Keratinocyte (primary cell): ENCODE results near the gene HIVEP2. TPM values are rescaled to one million over a fixed set of nuclear protein-coding genes. Genes with fewer than 3 reads are reported as not detected.

Experiments used
- DNase-seq: peaks from one replicate; pipeline ENCODE4 v3.0.0-alpha.2; 2011; ENCODE audit warnings: low read depth, missing footprints, low spot score
- FAIRE-seq: peaks from 2 replicates; lab custom pipeline; 2011; peaks lifted over from hg19 to GRCh38; lab: Jason Lieb, UNC
- H2AFZ ChIP-seq: 2 replicates; pipeline ENCODE4 v1.6.0; 2012; ENCODE audit warnings: low read length, control low read depth, inconsistent platforms; ENCODE audit not compliant: control insufficient read depth
- H3K27ac ChIP-seq: 2 replicates; pipeline ENCODE4 v1.5.1; 2011; ENCODE audit warnings: low read length; ENCODE audit not compliant: control insufficient read depth, insufficient read depth
- H3K27me3 ChIP-seq: 3 replicates; pipeline ENCODE4 v1.6.0; 2011; ENCODE audit warnings: low read length; ENCODE audit not compliant: control insufficient read depth, insufficient read depth; ENCODE audit errors: extremely low read depth
- H3K36me3 ChIP-seq, 2 experiments: 2 replicates in 1 of 2; 3 replicates in 1 of 2; pipeline ENCODE4 v1.5.1; 2011; ENCODE audit warnings: low read length in 2 of 2, mild to moderate bottlenecking in 1 of 2; ENCODE audit not compliant: control insufficient read depth in 2 of 2, insufficient read depth in 2 of 2; ENCODE audit errors: extremely low read depth in 1 of 2
- H3K4me1 ChIP-seq: 3 replicates; pipeline ENCODE4 v1.5.1; 2011; ENCODE audit warnings: low read length; ENCODE audit not compliant: control insufficient read depth, insufficient read depth; ENCODE audit errors: extremely low read depth
- H3K4me2 ChIP-seq: 3 replicates; pipeline ENCODE4 v1.6.0; 2011; ENCODE audit warnings: low read depth, low read length; ENCODE audit not compliant: control insufficient read depth, insufficient read depth; ENCODE audit errors: extremely low read depth
- H3K4me3 ChIP-seq, 3 experiments: fragments of 200-600 bp in 1 of 3; sonication (generic) in 1 of 3; 2 replicates in 2 of 3; 3 replicates in 1 of 3; pipeline ENCODE4 v1.5.1; 2011 to 2016; ENCODE audit warnings: low read length in 3 of 3, mild to moderate bottlenecking in 3 of 3, control low read depth in 2 of 3, inconsistent platforms in 1 of 3, low read depth in 1 of 3, mixed read lengths in 1 of 3, mixed run types in 1 of 3, moderate library complexity in 1 of 3; ENCODE audit not compliant: control insufficient read depth in 2 of 3, insufficient read depth in 2 of 3; ENCODE audit errors: extremely low read depth in 1 of 3
- H3K79me2 ChIP-seq: 2 replicates; pipeline ENCODE4 v1.6.0; 2012; ENCODE audit warnings: low read length; ENCODE audit not compliant: control insufficient read depth, insufficient read depth
- H3K9ac ChIP-seq: 3 replicates; pipeline ENCODE4 v1.6.0; 2011; ENCODE audit warnings: low read length; ENCODE audit not compliant: control insufficient read depth, insufficient read depth; ENCODE audit errors: extremely low read depth
- H3K9me1 ChIP-seq: 3 replicates; pipeline ENCODE4 v1.6.0; 2011; ENCODE audit warnings: low read length; ENCODE audit not compliant: control insufficient read depth, insufficient read depth; ENCODE audit errors: extremely low read depth
- H3K9me3 ChIP-seq: 2 replicates; pipeline ENCODE4 v1.5.1; 2012; ENCODE audit warnings: low read depth, low read length; ENCODE audit not compliant: control insufficient read depth
- H4K20me1 ChIP-seq: 3 replicates; pipeline ENCODE4 v1.6.0; 2011; ENCODE audit warnings: low read length; ENCODE audit not compliant: control insufficient read depth, insufficient read depth; ENCODE audit errors: extremely low read depth
- EZH2 ChIP-seq: IDR thresholded peaks from one replicate; pipeline ENCODE4 v1.6.1; 2012; ENCODE audit warnings: inconsistent platforms, mild to moderate bottlenecking, low read length, moderate library complexity
- dilution Hi-C: fragments of 300-500 bp; cut with MboI; formaldehyde crosslinking; loops from one replicate; pipeline ENCODE4 v1.7.0; 2020; ENCODE audit warnings: low sequenced_read_pairs; ENCODE audit not compliant: extremely low pct_ligation_motif_present
- polyA plus RNA-seq, 5 experiments: library from polyadenylated mRNA; depleted of rRNA in 3 of 5; stranded (reverse) in 3 of 5; stranded (forward) in 1 of 5; unstranded in 1 of 5; fragments of >200 nt; gene quantifications; 1 replicate in 1 of 5; 2 replicates in 3 of 5; 3 replicates in 1 of 5; pipeline versions ENCODE4 v1.2.1 to v1.2.3, GENCODE V29; 2011 to 2012; ENCODE audit warnings: missing spikeins in 2 of 5, low read depth in 1 of 5, low replicate concordance in 1 of 5
- TF ChIP-seq, protein P1 (sequence below), 3 experiments: IDR thresholded peaks in 1 of 3; conservative IDR thresholded peaks in 1 of 3; optimal IDR thresholded peaks in 1 of 3; 2 replicates in 2 of 3; 3 replicates in 1 of 3; pipeline versions ENCODE3 to v1.5.1; 2011; ENCODE audit warnings: low read length in 3 of 3, mild to moderate bottlenecking in 3 of 3, moderate library complexity in 2 of 3, control low read depth in 1 of 3, inconsistent platforms in 1 of 3; ENCODE audit not compliant: insufficient read depth in 2 of 3; ENCODE audit errors: extremely low read depth in 1 of 3

Gene HIVEP2
- polyA plus RNA-seq, 1 donor (not counting 4 experiments of a cell fraction or from before 2014, with no cell fraction given), result 8.9 TPM

GRCh38 chr6:142906945-142907470, 38.0 kb downstream of the HIVEP2 start:
- no peaks in the 10 kb centered on the region for H3K27me3 ChIP-seq
- no peak overlapping the region for H3K9ac ChIP-seq
- dilution Hi-C loops, result no loop called here
- no peaks in the 10 kb centered on the region for H3K9me1 ChIP-seq
- H4K20me1 ChIP-seq, result no peaks in the 10 kb centered on the region
- DNase-seq (no peak), FAIRE-seq (no peak)
- no peak overlapping the region for H2AFZ ChIP-seq
- H3K4me1 ChIP-seq, result peaks cover 28% of the 10 kb centered on the region
- no peak overlapping the region for H3K27ac ChIP-seq
- TF ChIP-seq, protein P1, sequence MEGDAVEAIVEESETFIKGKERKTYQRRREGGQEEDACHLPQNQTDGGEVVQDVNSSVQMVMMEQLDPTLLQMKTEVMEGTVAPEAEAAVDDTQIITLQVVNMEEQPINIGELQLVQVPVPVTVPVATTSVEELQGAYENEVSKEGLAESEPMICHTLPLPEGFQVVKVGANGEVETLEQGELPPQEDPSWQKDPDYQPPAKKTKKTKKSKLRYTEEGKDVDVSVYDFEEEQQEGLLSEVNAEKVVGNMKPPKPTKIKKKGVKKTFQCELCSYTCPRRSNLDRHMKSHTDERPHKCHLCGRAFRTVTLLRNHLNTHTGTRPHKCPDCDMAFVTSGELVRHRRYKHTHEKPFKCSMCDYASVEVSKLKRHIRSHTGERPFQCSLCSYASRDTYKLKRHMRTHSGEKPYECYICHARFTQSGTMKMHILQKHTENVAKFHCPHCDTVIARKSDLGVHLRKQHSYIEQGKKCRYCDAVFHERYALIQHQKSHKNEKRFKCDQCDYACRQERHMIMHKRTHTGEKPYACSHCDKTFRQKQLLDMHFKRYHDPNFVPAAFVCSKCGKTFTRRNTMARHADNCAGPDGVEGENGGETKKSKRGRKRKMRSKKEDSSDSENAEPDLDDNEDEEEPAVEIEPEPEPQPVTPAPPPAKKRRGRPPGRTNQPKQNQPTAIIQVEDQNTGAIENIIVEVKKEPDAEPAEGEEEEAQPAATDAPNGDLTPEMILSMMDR (optimal IDR thresholded peaks at IDR 0.05 in 1 of 3, IDR thresholded peaks at IDR 0.05 in 1 of 3, conservative IDR thresholded peaks at IDR 0.05 in 1 of 3; ENCODE audit: extremely low read depth in 1 of 3, insufficient read depth in 2 of 3, low read length in 3 of 3), result no peak
- no peak for TF ChIP-seq EZH2
- H3K4me3 ChIP-seq, result no peak overlapping the region
- no peak overlapping the region for H3K4me2 ChIP-seq
- H3K79me2 ChIP-seq, result peaks cover 7% of the 10 kb centered on the region
- no peaks in the 10 kb centered on the region for H3K36me3 ChIP-seq
- H3K9me3 ChIP-seq, result no peaks in the 10 kb centered on the region

GRCh38 chr6:142903812-142904211, 41.2 kb downstream of the HIVEP2 start:
- Histone ChIP-seq H3K4me1 (peaks cover 28% of the 10 kb centered on the region), H3K4me2 (peak overlapping the region; percentile 84), H4K20me1 (no peaks in the 10 kb centered on the region), H3K27me3 (no peaks in the 10 kb centered on the region), H3K9ac (no peak overlapping the region), H3K36me3 (peaks cover 0 to 2% of the 10 kb centered on the region in 2 experiments), H3K79me2 (peaks cover 10% of the 10 kb centered on the region), H3K4me3 (no peak overlapping the region), H2AFZ (no peak overlapping the region), H3K9me1 (no peaks in the 10 kb centered on the region), H3K9me3 (no peaks in the 10 kb centered on the region), H3K27ac (peak overlapping the region; percentile 94)
- FAIRE-seq (no peak), DNase-seq (no peak)
- no peak for TF ChIP-seq EZH2
- dilution Hi-C loops, result no loop called here

DNA sequence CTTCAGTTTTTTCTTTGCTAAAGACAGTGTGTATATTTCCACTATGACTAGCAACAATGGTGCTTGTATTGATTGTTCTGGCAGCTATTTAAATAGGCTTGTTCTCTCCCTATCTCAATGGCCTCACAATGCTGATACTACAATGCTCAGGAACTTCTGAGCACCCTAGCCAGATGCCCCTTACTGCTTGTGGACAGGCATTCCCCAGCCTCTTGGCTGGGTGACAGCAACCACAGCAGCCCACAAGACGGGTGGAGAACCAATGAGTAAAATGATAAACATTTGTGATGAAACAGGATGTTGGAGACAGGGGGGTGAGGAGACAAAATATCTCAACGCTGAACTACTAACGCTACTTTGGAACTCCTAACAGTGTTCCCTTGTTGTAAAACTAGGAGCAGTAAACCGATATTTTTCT, 42.3 kb downstream of the HIVEP2 start:
- peak overlapping the region; percentile 70 for H3K9ac ChIP-seq
- H3K4me3 ChIP-seq, result peak overlapping the region in 2 of 3 experiments; percentile 43 to 44
- H3K4me2 ChIP-seq, result peak overlapping the region; percentile 84
- DNase-seq, result peak; percentile 66
- no peak for TF ChIP-seq EZH2
- TF ChIP-seq, protein P1 (optimal IDR thresholded peaks at IDR 0.05 in 1 of 3, IDR thresholded peaks at IDR 0.05 in 1 of 3, conservative IDR thresholded peaks at IDR 0.05 in 1 of 3; ENCODE audit: extremely low read depth in 1 of 3, insufficient read depth in 2 of 3, low read length in 3 of 3), result no peak
- H3K27ac ChIP-seq, result peak overlapping the region; percentile 94
- H2AFZ ChIP-seq, result no peak overlapping the region
- peaks cover 28% of the 10 kb centered on the region for H3K4me1 ChIP-seq
- H3K9me3 ChIP-seq, result no peaks in the 10 kb centered on the region
- no peaks in the 10 kb centered on the region for H4K20me1 ChIP-seq
- no peaks in the 10 kb centered on the region for H3K9me1 ChIP-seq
- H3K27me3 ChIP-seq, result no peaks in the 10 kb centered on the region
- H3K79me2 ChIP-seq, result peaks cover 12% of the 10 kb centered on the region
- dilution Hi-C loops, result no loop called here
- peak; percentile 96 for FAIRE-seq
- H3K36me3 ChIP-seq, result peaks cover 0 to 2% of the 10 kb centered on the region in 2 experiments
